Cardiac fibroblast (primary cell): ENCODE results near the gene ADGRA1.

ENCODE experiments used
- DNase-seq, 2 donors: peaks; one replicate each; pipeline versions ENCODE4 v3.0.0 to v3.0.0-alpha.2; 2010; ENCODE audit warnings: low read depth in 2 of 2
- H3K4me3 ChIP-seq, 2 donors: replicated peaks in 1 of 2; 1 replicate in 1 of 2; 2 replicates in 1 of 2; pipeline ENCODE4 v1.5.1; 2011; ENCODE audit warnings: low read depth in 2 of 2, low read length in 2 of 2, mild to moderate bottlenecking in 2 of 2, moderate library complexity in 1 of 2
- TF ChIP-seq, protein P1 (sequence below): IDR thresholded peaks from one replicate; pipeline ENCODE4 v1.5.1; 2011; ENCODE audit warnings: low read depth, mild to moderate bottlenecking, low read length, inconsistent platforms

Gene ADGRA1

DNA sequence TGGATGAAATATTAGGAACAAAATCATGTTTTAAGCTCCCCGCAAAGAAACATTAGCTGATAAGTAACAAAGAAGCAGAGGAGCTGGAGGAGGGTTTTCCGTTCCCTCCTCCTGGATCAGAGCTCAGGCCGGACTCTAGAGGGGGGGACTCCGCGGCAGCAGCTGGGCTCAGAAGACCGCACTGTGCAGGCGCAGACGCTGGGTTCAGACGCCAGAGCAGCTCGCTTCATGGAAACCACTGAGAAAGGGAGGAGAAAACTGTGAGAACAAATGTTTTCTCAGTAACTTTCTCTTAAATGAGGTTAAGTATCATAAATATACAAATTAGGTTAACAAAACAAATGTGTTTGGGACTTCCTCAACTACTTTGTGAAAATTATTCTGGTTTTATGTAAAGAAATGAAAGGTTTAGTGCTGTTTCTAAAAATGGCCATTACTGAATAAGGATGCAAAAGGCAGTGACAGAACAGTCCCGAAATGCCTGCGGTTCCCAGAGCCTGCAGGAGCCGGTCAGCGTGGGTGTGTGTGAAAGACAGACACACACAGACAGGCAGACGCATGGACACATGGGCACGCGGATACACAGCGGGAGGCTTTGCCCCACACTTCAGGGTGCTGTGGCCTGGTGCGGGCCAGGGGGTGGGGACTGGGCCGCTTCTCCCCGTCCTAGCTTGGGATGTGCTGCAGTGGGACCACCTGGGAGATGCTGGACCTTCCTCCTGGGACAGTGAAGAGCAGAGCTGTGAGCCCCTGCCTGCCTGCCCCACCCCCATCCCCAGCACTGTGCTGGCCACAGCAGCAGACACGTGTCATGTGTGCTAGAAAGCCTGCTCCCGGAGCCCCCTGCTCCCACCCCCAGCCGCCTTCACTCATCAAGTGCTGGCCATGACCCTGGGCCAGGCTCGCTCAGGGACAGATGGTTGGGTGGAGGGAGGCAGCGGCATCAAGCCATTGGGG lies 20.3 kb upstream of the ADGRA1 start:
- TF ChIP-seq, protein P1, sequence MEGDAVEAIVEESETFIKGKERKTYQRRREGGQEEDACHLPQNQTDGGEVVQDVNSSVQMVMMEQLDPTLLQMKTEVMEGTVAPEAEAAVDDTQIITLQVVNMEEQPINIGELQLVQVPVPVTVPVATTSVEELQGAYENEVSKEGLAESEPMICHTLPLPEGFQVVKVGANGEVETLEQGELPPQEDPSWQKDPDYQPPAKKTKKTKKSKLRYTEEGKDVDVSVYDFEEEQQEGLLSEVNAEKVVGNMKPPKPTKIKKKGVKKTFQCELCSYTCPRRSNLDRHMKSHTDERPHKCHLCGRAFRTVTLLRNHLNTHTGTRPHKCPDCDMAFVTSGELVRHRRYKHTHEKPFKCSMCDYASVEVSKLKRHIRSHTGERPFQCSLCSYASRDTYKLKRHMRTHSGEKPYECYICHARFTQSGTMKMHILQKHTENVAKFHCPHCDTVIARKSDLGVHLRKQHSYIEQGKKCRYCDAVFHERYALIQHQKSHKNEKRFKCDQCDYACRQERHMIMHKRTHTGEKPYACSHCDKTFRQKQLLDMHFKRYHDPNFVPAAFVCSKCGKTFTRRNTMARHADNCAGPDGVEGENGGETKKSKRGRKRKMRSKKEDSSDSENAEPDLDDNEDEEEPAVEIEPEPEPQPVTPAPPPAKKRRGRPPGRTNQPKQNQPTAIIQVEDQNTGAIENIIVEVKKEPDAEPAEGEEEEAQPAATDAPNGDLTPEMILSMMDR: no peak

DNA sequence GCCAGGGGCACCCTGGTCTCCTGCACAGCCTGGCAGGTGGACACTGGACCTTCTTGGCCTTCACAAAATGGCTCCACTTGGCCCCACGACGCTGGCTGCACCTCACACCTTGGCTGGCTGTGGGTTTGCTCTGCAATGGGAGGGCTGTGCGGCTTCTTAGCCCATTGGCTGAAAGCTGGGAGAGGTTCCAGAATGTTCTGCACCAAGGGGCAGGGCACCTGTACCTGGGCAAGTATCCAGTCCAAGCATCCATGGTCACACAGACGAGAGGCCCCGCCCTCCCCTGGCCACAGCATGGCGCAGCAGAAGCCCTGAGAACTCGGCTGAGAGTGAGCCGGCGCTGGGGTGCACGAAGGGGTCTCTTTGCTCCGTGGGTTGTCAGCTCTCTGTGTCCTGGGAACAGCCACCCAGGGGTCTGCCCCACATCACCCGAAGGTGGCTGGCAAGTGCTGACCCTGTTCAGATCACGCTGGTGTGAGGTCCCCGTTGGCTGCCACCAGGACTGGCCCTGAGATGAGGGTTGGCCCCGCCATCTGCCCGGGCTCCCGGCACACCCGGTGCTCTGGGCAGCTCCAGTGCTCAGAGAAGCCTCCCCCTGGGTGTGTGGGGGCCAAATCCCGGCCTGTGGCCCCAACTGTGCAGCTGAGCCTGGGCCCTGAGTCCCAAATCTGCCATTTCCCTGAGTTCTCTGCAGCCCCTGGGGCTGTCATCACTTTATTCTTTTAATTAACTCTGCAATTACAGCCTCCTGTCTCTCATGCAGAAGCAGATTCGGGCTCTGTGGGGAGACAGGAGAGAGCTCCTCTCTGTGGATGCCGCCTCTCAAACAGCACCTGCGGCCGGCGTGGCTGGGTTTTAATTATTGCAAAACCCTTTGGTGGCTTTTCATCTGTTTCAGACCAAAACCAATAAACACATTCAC lies 19.4 kb upstream of the ADGRA1 start:
- TF ChIP-seq, protein P1: no peak
- DNase-seq: no peak
- H3K4me3 ChIP-seq: no peak overlapping the region

More for the DNA sequence above, 20.3 kb upstream of the ADGRA1 start:
- DNase-seq: no peak
- H3K4me3 ChIP-seq: no peak overlapping the region

DNA sequence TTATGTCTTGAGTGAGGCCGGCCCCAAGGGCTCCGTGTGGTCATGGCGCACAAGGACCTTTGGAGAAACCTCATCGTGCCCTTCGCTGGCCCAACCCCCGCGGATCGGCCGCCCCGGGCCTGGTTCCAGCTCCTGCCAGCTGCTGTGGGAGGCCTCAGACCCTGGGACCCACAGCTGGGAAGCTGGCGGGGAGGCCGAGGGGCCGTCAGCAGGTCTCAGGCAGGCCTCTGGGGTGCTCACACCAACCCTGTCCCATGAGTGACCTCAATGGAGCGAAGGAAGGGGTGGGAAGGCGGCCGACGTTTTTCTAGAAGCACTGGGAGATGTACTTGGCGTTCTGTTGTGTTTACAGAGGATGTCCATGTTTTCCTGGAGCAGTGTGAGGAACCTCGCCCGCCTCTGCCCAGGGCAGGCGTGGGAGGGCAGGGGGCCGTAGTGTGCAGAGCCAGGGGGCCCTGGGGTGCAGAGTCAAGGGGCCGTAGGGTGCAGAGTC lies 18.6 kb upstream of the ADGRA1 start:
- no peak overlapping the region for H3K4me3 ChIP-seq
- TF ChIP-seq, protein P1: no peak
- no peak for DNase-seq

DNA sequence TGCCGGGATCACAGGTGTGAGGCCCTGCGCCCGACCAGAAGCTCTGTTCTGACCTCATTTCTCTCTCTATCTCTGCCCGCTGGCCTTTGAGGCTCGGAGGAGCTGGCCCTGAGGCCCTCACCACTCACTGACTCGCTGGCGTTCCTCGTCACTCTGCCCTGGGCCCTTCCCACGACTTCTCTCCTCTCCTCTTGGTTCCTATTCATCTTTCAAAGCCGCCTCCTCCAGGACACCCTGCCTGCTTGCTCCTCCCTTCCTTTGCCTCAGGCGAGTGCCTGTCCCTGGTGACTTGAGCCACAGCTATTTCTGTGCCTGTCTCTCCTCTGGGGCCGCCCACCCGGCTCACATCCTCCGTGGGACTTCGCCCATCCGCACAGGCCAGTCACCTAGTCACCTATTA lies 17.3 kb upstream of the ADGRA1 start:
- no peak overlapping the region for H3K4me3 ChIP-seq
- TF ChIP-seq, protein P1: no peak
- DNase-seq: no peak

DNA sequence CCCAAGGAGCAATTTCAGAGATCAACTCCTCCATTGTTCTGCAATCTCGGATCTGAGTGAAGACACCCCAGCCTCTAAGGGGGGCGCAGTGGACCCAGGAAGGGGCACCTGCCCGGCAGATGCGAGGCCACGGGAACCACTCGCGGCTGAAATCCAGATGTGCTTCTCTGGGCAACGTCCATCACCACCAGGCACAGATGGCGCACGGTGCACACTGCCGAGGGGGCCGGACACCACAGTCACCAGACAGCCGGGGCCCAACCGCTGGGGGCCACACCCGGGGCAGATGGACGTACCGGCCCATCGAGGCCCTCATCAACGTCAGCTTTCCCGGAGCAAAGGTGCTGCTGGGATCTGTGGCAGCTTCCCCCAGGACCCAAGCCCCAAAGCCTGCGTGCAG lies 16.9 kb upstream of the ADGRA1 start:
- H3K4me3 ChIP-seq: no peak overlapping the region
- TF ChIP-seq, protein P1: no peak
- DNase-seq: no peak

DNA sequence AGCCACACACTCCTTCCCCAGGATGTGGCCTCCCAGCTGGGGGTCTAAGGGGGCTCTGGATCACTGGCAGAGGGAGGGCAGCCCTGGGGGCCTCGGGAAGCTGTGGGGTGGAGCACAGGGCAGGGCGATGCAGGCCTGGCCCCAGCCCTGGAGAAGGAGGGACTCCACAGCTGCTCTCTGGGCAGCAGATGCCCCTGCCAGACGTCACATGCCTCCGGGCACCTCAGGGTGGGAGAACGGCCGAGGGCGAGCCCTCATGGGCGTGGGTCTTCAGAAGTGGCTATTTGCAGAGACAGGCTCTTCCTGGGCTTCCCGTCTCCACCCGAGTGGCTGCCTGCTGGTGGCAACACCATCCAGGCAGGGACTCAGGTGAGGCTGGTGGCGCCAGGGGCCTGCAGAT lies 16.0 kb upstream of the ADGRA1 start:
- H3K4me3 ChIP-seq: no peak overlapping the region
- TF ChIP-seq, protein P1: no peak
- no peak for DNase-seq
